NCI-H187 treated with DMSO at 0.1 percent for 48 hours (cell line): ENCODE data around the gene MRAS.
"Not testable (repeated sequence)": the region's sequence is repeated elsewhere in the genome, so short reads cannot be mapped to it uniquely, and the experiment has no call there.

Source experiments
- DNase-seq: peaks from one replicate; lab custom pipeline; 2025; lab: John Stamatoyannopoulos, UW

The MRAS gene

GRCh38 chr3:138445654-138446053 lies 97.3 kb downstream of the MRAS start:
- no peak for DNase-seq

DNA sequence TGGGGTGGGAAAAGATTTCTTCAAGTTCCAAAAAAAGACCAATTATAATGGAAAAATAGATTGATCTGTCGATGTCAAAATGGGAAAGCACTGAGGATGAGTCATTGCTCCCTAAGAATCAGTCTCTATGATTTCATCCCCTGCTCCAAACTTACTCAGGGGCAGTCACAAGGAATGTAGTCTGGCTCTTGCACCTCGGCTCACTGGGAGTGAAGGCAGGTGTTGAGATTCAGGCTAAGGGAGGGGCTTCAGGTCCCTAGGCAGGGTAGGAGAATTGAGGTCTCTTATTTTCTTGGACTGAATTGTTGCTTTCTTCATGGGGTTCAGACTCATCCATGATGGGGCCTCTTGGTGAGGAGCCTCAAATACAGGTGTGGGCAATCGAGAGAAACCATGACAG lies 100.3 kb downstream of the MRAS start:
- DNase-seq = no peak

DNA sequence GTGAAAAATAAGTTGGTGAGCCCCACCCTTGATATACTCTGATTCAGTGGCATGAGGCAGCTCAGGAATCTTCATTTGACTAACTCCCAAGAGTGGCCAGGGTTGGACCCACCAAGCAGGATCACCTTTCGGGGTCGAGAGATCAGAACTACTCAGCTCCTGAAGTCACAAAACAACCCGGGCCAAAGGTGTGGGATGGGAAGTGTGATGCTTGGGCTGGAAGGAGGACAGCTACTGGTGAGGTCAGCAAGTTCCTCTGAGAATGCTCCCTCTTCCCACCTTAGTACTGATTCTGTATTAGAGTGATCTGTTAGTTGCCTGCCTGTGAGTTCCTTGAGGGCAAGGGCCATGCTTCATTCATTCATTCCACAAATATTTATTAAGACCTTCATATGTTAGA lies 101.1 kb downstream of the MRAS start:
- no peak for DNase-seq

- DNase-seq = no peak
These were observed 101.8 kb downstream of the MRAS start for GRCh38 chr3:138450181-138450580.

GRCh38 chr3:138450704-138451424 lies 102.5 kb downstream of the MRAS start:
- no peak for DNase-seq

- DNase-seq = no peak
These were observed 103.3 kb downstream of the MRAS start for GRCh38 chr3:138451595-138452162.

GRCh38 chr3:138452436-138452835 lies 104.1 kb downstream of the MRAS start:
- no peak for DNase-seq

- DNase-seq = not testable (repeated sequence)
These were observed 105.6 kb downstream of the MRAS start for GRCh38 chr3:138453940-138454339.
